SU-DHL-6 (cell line): ENCODE measurements around the gene VEGFA.

Experiments used
- CTCF ChIP-seq: fragments of 200-600 bp; sonication (generic); IDR thresholded peaks from one replicate; pipeline ENCODE4 v1.5.1; 2017; ENCODE audit warnings: antibody characterized with exemption, mild to moderate bottlenecking, low read length, moderate library complexity; ENCODE audit not compliant: insufficient read depth, poor library complexity, severe bottlenecking
- EZH2phosphoT487 ChIP-seq: fragments of 200-600 bp; sonication (generic), shearing (Covaris generic); conservative IDR thresholded peaks from 2 replicates; pipeline ENCODE4 v1.6.1; 2018; ENCODE audit warnings: mild to moderate bottlenecking, antibody characterized with exemption, low read length, moderate library complexity, mixed read lengths

DNA sequence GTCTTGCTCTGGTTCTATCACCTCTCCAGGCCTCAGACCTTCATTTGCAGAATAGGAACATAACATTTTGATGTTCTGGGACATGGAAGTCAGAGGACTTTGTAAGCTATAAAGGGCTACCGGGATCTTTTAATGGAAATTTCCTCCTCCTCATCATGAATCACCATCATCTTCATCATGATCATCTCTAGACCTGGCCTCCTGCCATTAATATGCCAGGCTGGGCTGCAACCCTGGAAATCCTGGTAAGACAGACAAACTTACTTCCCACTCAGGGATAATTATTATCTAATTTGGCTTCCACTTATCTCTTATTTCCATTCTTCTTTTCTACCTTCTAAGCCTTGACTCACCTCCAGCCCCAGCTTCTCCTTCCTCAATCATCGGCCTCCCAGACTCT lies 41.4 kb upstream of the VEGFA start:
- TF ChIP-seq CTCF, result no peak
- TF ChIP-seq EZH2phosphoT487, result no peak
